Purkinje cell (primary cell): ENCODE measurements around the gene ITGB1BP1. TPM values are rescaled to one million over a fixed set of nuclear protein-coding genes. Genes with fewer than 3 reads are reported as not detected.

Experiments
- polyA plus RNA-seq: library from polyadenylated mRNA; unstranded; fragments of >200 nt; fragmentation: Nextera tagmentation; gene quantifications from 2 replicates; pipeline ENCODE4 v1.2.1, GENCODE V29; 2014

The ITGB1BP1 gene, protein sequence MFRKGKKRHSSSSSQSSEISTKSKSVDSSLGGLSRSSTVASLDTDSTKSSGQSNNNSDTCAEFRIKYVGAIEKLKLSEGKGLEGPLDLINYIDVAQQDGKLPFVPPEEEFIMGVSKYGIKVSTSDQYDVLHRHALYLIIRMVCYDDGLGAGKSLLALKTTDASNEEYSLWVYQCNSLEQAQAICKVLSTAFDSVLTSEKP
- polyA plus RNA-seq: 944 and 950 TPM in 2 replicates

DNA sequence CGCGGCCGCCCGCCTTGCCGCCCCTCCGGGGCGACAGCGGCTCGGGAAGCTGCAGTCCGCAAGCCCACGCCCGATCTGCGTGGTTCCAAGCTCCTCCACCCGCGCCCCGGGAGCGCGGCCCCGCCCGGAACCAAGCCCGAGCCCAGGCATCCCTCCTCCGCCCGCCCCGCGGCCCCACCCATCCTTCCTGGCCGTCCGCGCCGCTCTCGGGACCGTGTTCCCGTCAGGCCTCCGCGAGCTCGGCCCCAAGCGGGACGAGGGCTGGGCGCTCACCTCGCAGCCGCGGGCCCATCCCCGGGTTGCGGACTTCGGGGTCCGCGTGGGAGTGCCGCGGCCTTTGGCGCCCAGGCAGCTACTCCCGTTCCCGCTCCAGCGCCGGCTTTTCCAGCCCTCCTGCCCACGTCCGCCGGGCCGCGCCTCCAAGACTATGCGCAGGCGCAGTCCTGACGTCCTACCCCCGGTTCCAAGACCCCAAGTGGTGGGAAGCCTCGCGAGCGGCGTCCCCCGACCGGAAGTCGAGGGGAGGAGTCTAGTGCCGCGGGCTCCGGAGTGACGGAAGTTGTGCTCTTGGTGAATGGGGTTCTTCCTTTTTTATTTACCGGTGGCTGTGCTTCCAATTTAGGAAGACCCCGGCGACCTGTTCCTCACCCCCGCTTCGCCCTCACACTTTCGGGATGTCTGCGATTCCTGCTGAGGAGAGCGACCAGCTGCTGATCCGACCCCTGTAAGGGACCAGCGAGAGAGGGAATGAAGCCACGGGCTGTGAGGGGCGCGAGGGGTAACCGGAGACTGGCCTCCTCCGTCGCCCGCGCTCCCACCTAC, at the start of gene ITGB1BP1, which contains the start of gene CPSF3:
ITGB1BP1 (minus strand) TSS at position 429 of the 822 bp plus-strand sequence. CDS start 4,831 bp downstream, outside the sequence.
CPSF3 (plus strand) TSS at position 555 of the 822 bp plus-strand sequence; CDS start at position 675, 120 bp downstream.

Other genes starting within 250 kb of the ITGB1BP1 start
- gene ASAP2, start 216.7 kb downstream of the ITGB1BP1 start, polyA plus RNA-seq: 18.9 and 44.0 TPM in 2 replicates
- gene CPSF3, start 126 bp upstream of the ITGB1BP1 start, polyA plus RNA-seq: 50.8 and 51.5 TPM in 2 replicates
- 91.5 and 115 TPM in 2 replicates for gene IAH1, start 51.0 kb upstream of the ITGB1BP1 start, polyA plus RNA-seq
- 6.0 and 12.4 TPM in 2 replicates for gene ADAM17, start 132.3 kb upstream of the ITGB1BP1 start, polyA plus RNA-seq
- gene YWHAQ, start 207.5 kb upstream of the ITGB1BP1 start, polyA plus RNA-seq: 662 and 772 TPM in 2 replicates